ENCODE data around the gene BPIFA1. TPM values are rescaled to one million over a fixed set of nuclear protein-coding genes. Genes with fewer than 3 reads are reported as not detected.

The BPIFA1 gene
- total and polyA plus RNA-seq, 2 of the 8 experiments (the other 6 are each of a cell fraction or from before 2014, with no cell fraction given), result not detected

GRCh38 chr20:33272155-33272873 is 36.5 kb downstream of the BPIFA1 start:
- H3K36me3 ChIP-seq (ENCODE audit: control insufficient read depth in 2 of 4, insufficient read depth in 4 of 4, low read length in 3 of 4), result no peaks in the 10 kb centered on the region
- no peaks in the 10 kb centered on the region for H3K79me2 ChIP-seq (ENCODE audit: control insufficient read depth in 1 of 2, insufficient read depth in 2 of 2, low read length in 2 of 2)
- no peak overlapping the region for H3K4me3 ChIP-seq (ENCODE audit: extremely low read depth in 1 of 4, insufficient read depth in 2 of 4, low read depth in 3 of 4, low read length in 4 of 4)
- H3K27ac ChIP-seq (ENCODE audit: low read depth, low read length), result no peak overlapping the region
- peaks cover 0 to 7% (median 4%) of the 10 kb centered on the region in 4 experiments; a peak in 6 of 7 replicates for H3K4me1 ChIP-seq (replicated peaks in 1 of 4; ENCODE audit: control insufficient read depth in 3 of 4, insufficient read depth in 4 of 4, low read length in 3 of 4)
- no peak overlapping the region for H4K5ac ChIP-seq (ENCODE audit: insufficient read length, low read depth, low read length)
- no peak overlapping the region for H4K91ac ChIP-seq (replicated peaks; ENCODE audit: insufficient read length, low read length)
- DNase-seq (ENCODE audit: low read depth in 1 of 2, low spot score in 2 of 2), result no peak
- H2BK15ac ChIP-seq (ENCODE audit: low read length), result no peak overlapping the region
- CTCF ChIA-PET (ENCODE audit: partially characterized antibody), result no interaction called here
- H3K18ac ChIP-seq (ENCODE audit: extremely low read depth, low read length), result no peak overlapping the region
- no peak overlapping the region for H3K56ac ChIP-seq (replicated peaks; ENCODE audit: insufficient read length, low read depth, low read length)
- no peak overlapping the region for H2AK5ac ChIP-seq (ENCODE audit: low read depth, low read length)
- H3K9ac ChIP-seq (replicated peaks in 1 of 4; ENCODE audit: extremely low read depth in 1 of 4, low read depth in 3 of 4, low read length in 3 of 4), result no peak overlapping the region
- no peaks in the 10 kb centered on the region for H3K27me3 ChIP-seq (replicated peaks in 1 of 4; ENCODE audit: control insufficient read depth in 3 of 4, extremely low read depth in 1 of 4, insufficient read depth in 3 of 4, low read length in 3 of 4)
- FAIRE-seq, result no peak
- H3K23ac ChIP-seq (ENCODE audit: insufficient read length), result no peak overlapping the region
- H3K14ac ChIP-seq (ENCODE audit: insufficient read length), result no peak overlapping the region
- H3K4me2 ChIP-seq (ENCODE audit: insufficient read depth in 1 of 2, low read depth in 2 of 2, low read length in 2 of 2), result no peak overlapping the region
- H3K79me1 ChIP-seq (ENCODE audit: low read depth, low read length), result no peaks in the 10 kb centered on the region
- H3K23me2 ChIP-seq (ENCODE audit: low read depth, low read length), result no peaks in the 10 kb centered on the region; the same call in 1 of the 2 replicates
- no peak overlapping the region for H2BK120ac ChIP-seq (replicated peaks; ENCODE audit: low read depth, low read length)
- H2BK12ac ChIP-seq (ENCODE audit: low read depth, low read length), result no peak overlapping the region
- WGBS, 2 experiments (ENCODE audit: extremely low coverage in 1 of 2, insufficient coverage in 1 of 2, insufficient read length in 1 of 2, insufficient replicate concordance in 2 of 2, low coverage in 1 of 2, low lambda C conversion rate in 2 of 2, missing lambda C conversion rate in 1 of 2), result 85% methylated on average over 10 of the region's 10 CpGs; no CpG with 5 or more reads in 1 of the 2 experiments
- H2AFZ ChIP-seq (ENCODE audit: low read length), result no peak overlapping the region
- no peaks in the 10 kb centered on the region for H4K20me1 ChIP-seq (replicated peaks in 1 of 2; ENCODE audit: control insufficient read depth in 1 of 2, insufficient read depth in 2 of 2, low read length in 2 of 2)
- H4K8ac ChIP-seq (ENCODE audit: extremely low read depth, insufficient read depth, low read length), result no peak overlapping the region
- no peak overlapping the region for H2BK5ac ChIP-seq (ENCODE audit: low read depth, low read length)
- no peak overlapping the region for H3K4ac ChIP-seq (replicated peaks; ENCODE audit: insufficient read length, low read depth, low read length)
- POLR2A ChIA-PET (ENCODE audit: partially characterized antibody), result no interaction called here
- H3K9me3 ChIP-seq (ENCODE audit: insufficient read depth in 2 of 2, low read depth in 1 of 2, low read length in 1 of 2), result no peaks in the 10 kb centered on the region
- no peak overlapping the region for H2BK20ac ChIP-seq (ENCODE audit: low read length)
- no peak for TF ChIP-seq RBBP5 (IDR thresholded peaks at IDR 0.05; ENCODE audit: borderline replicate concordance, low read depth, low read length)
- TF ChIP-seq POLR2AphosphoS5 (IDR thresholded peaks at IDR 0.05; ENCODE audit: low read depth, low read length), result no peak
- TF ChIP-seq ASH2L (IDR thresholded peaks at IDR 0.05; ENCODE audit: low read length), result no peak
- TF ChIP-seq SP1 (IDR thresholded peaks at IDR 0.05; ENCODE audit: low read depth, low read length), result no peak
- TF ChIP-seq SIX5 (IDR thresholded peaks at IDR 0.05; ENCODE audit: low read depth, low read length), result no peak
- TF ChIP-seq GABPA (IDR thresholded peaks at IDR 0.05; ENCODE audit: borderline replicate concordance, insufficient read depth, low read length), result no peak
- TF ChIP-seq GTF2F1 (IDR thresholded peaks at IDR 0.05; ENCODE audit: borderline replicate concordance, low read depth, low read length), result no peak
- no peak for TF ChIP-seq CBX5 (IDR thresholded peaks at IDR 0.05; ENCODE audit: low read depth, low read length)
- TF ChIP-seq TAF1 (IDR thresholded peaks at IDR 0.05; ENCODE audit: low read depth, low read length), result no peak
- no peak for TF ChIP-seq SIN3A (conservative IDR thresholded peaks at IDR 0.05 in 1 of 2, IDR thresholded peaks at IDR 0.05 in 1 of 2; ENCODE audit: low read depth in 1 of 2, low read length in 2 of 2)
- TF ChIP-seq TAF7 (optimal IDR thresholded peaks at IDR 0.05; ENCODE audit: borderline replicate concordance, low read depth, low read length), result no peak
- no peak for TF ChIP-seq NANOG (IDR thresholded peaks at IDR 0.05; ENCODE audit: insufficient read depth, low read depth, low read length, poor library complexity, severe bottlenecking)
- TF ChIP-seq JUN (IDR thresholded peaks at IDR 0.05; ENCODE audit: low read depth, low read length), result no peak
- no peak for TF ChIP-seq TEAD4 (IDR thresholded peaks at IDR 0.05; ENCODE audit: low read depth, low read length)
